HG02642 (cell line): ENCODE data around the gene NEK10.

Experiments
- ATAC-seq: cut with Tn5 transposase; IDR thresholded peaks from one replicate; pipeline ENCODE4 v1.9.1; 2021; ENCODE audit warnings: mild to moderate bottlenecking; ENCODE audit not compliant: unreplicated experiment, poor library complexity

NEK10 gene

GRCh38 chr3:27125821-27126501 is 243.2 kb downstream of the NEK10 start:
- no peak for ATAC-seq

- no peak for ATAC-seq
Measured at GRCh38 chr3:27119639-27120038, 249.5 kb downstream of the NEK10 start.

GRCh38 chr3:27115352-27115751 is 253.8 kb downstream of the NEK10 start:
- no peak for ATAC-seq

- no peak for ATAC-seq
Measured at GRCh38 chr3:27114684-27115083, 254.5 kb downstream of the NEK10 start.

GRCh38 chr3:27114129-27114528 is 255.1 kb downstream of the NEK10 start:
- no peak for ATAC-seq

- no peak for ATAC-seq
Measured at GRCh38 chr3:27110020-27110419, 259.2 kb downstream of the NEK10 start.

- ATAC-seq, result no peak
Measured at GRCh38 chr3:27108322-27108721, 260.9 kb downstream of the NEK10 start.

- ATAC-seq, result no peak
Measured at GRCh38 chr3:27105904-27106303, 263.3 kb downstream of the NEK10 start.

GRCh38 chr3:27097182-27097581 is 272.0 kb downstream of the NEK10 start:
- no peak for ATAC-seq

GRCh38 chr3:27095553-27096222 is 273.5 kb downstream of the NEK10 start:
- ATAC-seq, result no peak

- ATAC-seq, result no peak
Measured at GRCh38 chr3:27094721-27095120, 274.5 kb downstream of the NEK10 start.

GRCh38 chr3:27093771-27094170 is 275.4 kb downstream of the NEK10 start:
- no peak for ATAC-seq

- ATAC-seq, result no peak
Measured at GRCh38 chr3:27090275-27091041, 278.7 kb downstream of the NEK10 start.

GRCh38 chr3:27089645-27090044 is 279.5 kb downstream of the NEK10 start:
- no peak for ATAC-seq

- ATAC-seq, result no peak
Measured at GRCh38 chr3:27089068-27089467, 280.1 kb downstream of the NEK10 start.

GRCh38 chr3:27085829-27086730 is 283.1 kb downstream of the NEK10 start:
- no peak for ATAC-seq

GRCh38 chr3:27081992-27082607 is 287.1 kb downstream of the NEK10 start:
- ATAC-seq, result no peak

- ATAC-seq, result no peak
Measured at GRCh38 chr3:27081566-27081965, 287.6 kb downstream of the NEK10 start.

- no peak for ATAC-seq
Measured at GRCh38 chr3:27080258-27080525, 289.0 kb downstream of the NEK10 start.
